CD4-positive, CD25-positive, alpha-beta regulatory T cell (primary cell): Measurements from ENCODE around the gene FMN2. TPM values are rescaled to one million over a fixed set of nuclear protein-coding genes. Genes with fewer than 3 reads are reported as not detected.

Experiments used
- ATAC-seq, 2 donors: fragments of 150-1000 bp; cut with Tn5 transposase; one replicate each; pipeline ENCODE4 v1.10.0; 2021; ENCODE audit warnings: low read depth in 2 of 2, moderate number of reproducible peaks in 2 of 2, moderate library complexity in 1 of 2
- DNase-seq, 3 donors: peaks; one replicate each; pipeline versions ENCODE4 v3.0.0 to v3.0.0-alpha.2; 2012 to 2022; ENCODE audit warnings: mixed read lengths in 1 of 3
- H3K27ac ChIP-seq: one replicate; pipeline ENCODE4 v1.7.0; 2013; ENCODE audit warnings: mild to moderate bottlenecking, low read length; ENCODE audit not compliant: insufficient read depth, poor library complexity, severe bottlenecking
- H3K27me3 ChIP-seq: one replicate; pipeline ENCODE4 v1.7.0; 2013; ENCODE audit warnings: low read length; ENCODE audit not compliant: control insufficient read depth, insufficient read depth
- H3K36me3 ChIP-seq: one replicate; pipeline ENCODE4 v1.7.0; 2013; ENCODE audit warnings: mild to moderate bottlenecking, low read length, moderate library complexity; ENCODE audit not compliant: control insufficient read depth, insufficient read depth
- H3K4me1 ChIP-seq: 2 replicates; pipeline ENCODE4 v1.7.0; 2013; ENCODE audit warnings: mild to moderate bottlenecking, low read length; ENCODE audit not compliant: insufficient read depth, control insufficient read depth, poor library complexity, severe bottlenecking
- H3K4me3 ChIP-seq: one replicate; pipeline ENCODE4 v1.7.0; 2013; ENCODE audit warnings: low read depth, mild to moderate bottlenecking, low read length, moderate library complexity
- H3K9me3 ChIP-seq, 2 experiments: 1 replicate in 1 of 2; 2 replicates in 1 of 2; pipeline ENCODE4 v1.7.0; 2013; ENCODE audit warnings: low read length in 2 of 2, mild to moderate bottlenecking in 1 of 2, moderate library complexity in 1 of 2; ENCODE audit not compliant: control insufficient read depth in 2 of 2
- H3K27ac Mint-ChIP-seq, 3 donors: one replicate each; pipeline ENCODE4 v1.8.0; 2020 to 2022; ENCODE audit warnings: mild to moderate bottlenecking in 3 of 3, mixed read lengths in 3 of 3, moderate library complexity in 2 of 3
- H3K27me3 Mint-ChIP-seq: one replicate; pipeline ENCODE4 v1.8.0; 2022; ENCODE audit warnings: mild to moderate bottlenecking, mixed read lengths
- H3K36me3 Mint-ChIP-seq: one replicate; pipeline ENCODE4 v1.8.0; 2020; ENCODE audit warnings: mixed read lengths
- H3K4me1 Mint-ChIP-seq, 4 donors: one replicate each; pipeline ENCODE4 v1.8.0; 2020 to 2022; ENCODE audit warnings: mixed read lengths in 4 of 4, mild to moderate bottlenecking in 1 of 4
- H3K4me3 Mint-ChIP-seq, 4 donors: one replicate each; pipeline ENCODE4 v1.8.0; 2020 to 2022; ENCODE audit warnings: mild to moderate bottlenecking in 4 of 4, mixed read lengths in 4 of 4, moderate library complexity in 3 of 4
- H3K9me3 Mint-ChIP-seq, 7 donors: one replicate each; pipeline ENCODE4 v1.8.0; 2020 to 2022; ENCODE audit warnings: mixed read lengths in 7 of 7, mild to moderate bottlenecking in 3 of 7, moderate library complexity in 2 of 7
- polyA plus RNA-seq, 4 donors: library from polyadenylated mRNA; unstranded; fragments of 300-500 nt; fragmentation: Illumina TruSeq; gene quantifications; one replicate each; pipeline ENCODE4 v1.2.3, GENCODE V29; 2021
- total RNA-seq: library from RNA; stranded (reverse); gene quantifications from one replicate; pipeline ENCODE4 v1.2.3, GENCODE V29; 2022

FMN2 gene
- total and polyA plus RNA-seq, 5 donors from 2014 or later: not detected

GRCh38 chr1:240352769-240353168 lies 261.1 kb downstream of the FMN2 start:
- H3K27me3 ChIP-seq: no peaks in the 10 kb centered on the region
- no peaks in the 10 kb centered on the region for H3K4me1 Mint-ChIP-seq
- H3K27me3 Mint-ChIP-seq: no peaks in the 10 kb centered on the region
- no peak overlapping the region for H3K27ac ChIP-seq
- DNase-seq (no peak), ATAC-seq (no peak)
- no peak overlapping the region for H3K4me3 ChIP-seq
- H3K4me1 ChIP-seq: no peaks in the 10 kb centered on the region
- peaks cover 0 to 27% (median 4%) of the 10 kb centered on the region in 7 donors for H3K9me3 Mint-ChIP-seq
- H3K36me3 Mint-ChIP-seq: no peaks in the 10 kb centered on the region
- no peak overlapping the region for H3K27ac Mint-ChIP-seq
- no peaks in the 10 kb centered on the region for H3K36me3 ChIP-seq
- H3K9me3 ChIP-seq: peaks cover 0 to 3% of the 10 kb centered on the region in 2 experiments
- no peak overlapping the region for H3K4me3 Mint-ChIP-seq

GRCh38 chr1:240356568-240356967 lies 264.9 kb downstream of the FMN2 start:
- Histone ChIP-seq H3K36me3 (no peaks in the 10 kb centered on the region), H3K9me3 (peaks cover 0 to 3% of the 10 kb centered on the region in 2 experiments), H3K4me1 (no peaks in the 10 kb centered on the region), H3K4me3 (no peak overlapping the region), H3K27ac (no peak overlapping the region), H3K27me3 (no peaks in the 10 kb centered on the region)
- ATAC-seq (no peak), DNase-seq (no peak)
- Mint-ChIP-seq H3K9me3 (peaks cover 2 to 29% (median 8%) of the 10 kb centered on the region in 7 donors), H3K27me3 (no peaks in the 10 kb centered on the region), H3K4me3 (no peak overlapping the region), H3K36me3 (no peaks in the 10 kb centered on the region), H3K4me1 (no peaks in the 10 kb centered on the region), H3K27ac (no peak overlapping the region)

- H3K27ac Mint-ChIP-seq: no peak overlapping the region
- no peaks in the 10 kb centered on the region for H3K9me3 ChIP-seq
- no peaks in the 10 kb centered on the region for H3K27me3 Mint-ChIP-seq
- H3K9me3 Mint-ChIP-seq: peaks cover 3 to 20% (median 8%) of the 10 kb centered on the region in 7 donors
- H3K27ac ChIP-seq: no peak overlapping the region
- H3K36me3 ChIP-seq: no peaks in the 10 kb centered on the region
- no peaks in the 10 kb centered on the region for H3K4me1 ChIP-seq
- H3K27me3 ChIP-seq: no peaks in the 10 kb centered on the region
- H3K4me3 Mint-ChIP-seq: no peak overlapping the region
- H3K4me1 Mint-ChIP-seq: no peaks in the 10 kb centered on the region
- DNase-seq: no peak
- no peaks in the 10 kb centered on the region for H3K36me3 Mint-ChIP-seq
- H3K4me3 ChIP-seq: no peak overlapping the region
- ATAC-seq: no peak
Observed at GRCh38 chr1:240362046-240362445, 270.4 kb downstream of the FMN2 start.

GRCh38 chr1:240362826-240363225 lies 271.1 kb downstream of the FMN2 start:
- DNase-seq (no peak), ATAC-seq (no peak)
- Mint-ChIP-seq H3K9me3 (peaks cover 3 to 17% (median 8%) of the 10 kb centered on the region in 7 donors), H3K27ac (no peak overlapping the region), H3K4me3 (no peak overlapping the region), H3K27me3 (no peaks in the 10 kb centered on the region), H3K4me1 (no peaks in the 10 kb centered on the region), H3K36me3 (no peaks in the 10 kb centered on the region)
- Histone ChIP-seq H3K4me1 (no peaks in the 10 kb centered on the region), H3K27me3 (no peaks in the 10 kb centered on the region), H3K4me3 (no peak overlapping the region), H3K27ac (no peak overlapping the region), H3K36me3 (no peaks in the 10 kb centered on the region), H3K9me3 (no peaks in the 10 kb centered on the region)

GRCh38 chr1:240363315-240363714 lies 271.6 kb downstream of the FMN2 start:
- H3K36me3 Mint-ChIP-seq: no peaks in the 10 kb centered on the region
- no peak for ATAC-seq

GRCh38 chr1:240363914-240364313 lies 272.2 kb downstream of the FMN2 start:
- Histone ChIP-seq H3K4me3 (no peak overlapping the region), H3K4me1 (no peaks in the 10 kb centered on the region), H3K27me3 (no peaks in the 10 kb centered on the region), H3K36me3 (no peaks in the 10 kb centered on the region), H3K27ac (no peak overlapping the region), H3K9me3 (no peaks in the 10 kb centered on the region)
- Mint-ChIP-seq H3K9me3 (peaks cover 3 to 17% (median 9%) of the 10 kb centered on the region in 7 donors), H3K4me1 (no peaks in the 10 kb centered on the region), H3K27ac (no peak overlapping the region), H3K4me3 (no peak overlapping the region), H3K27me3 (no peaks in the 10 kb centered on the region), H3K36me3 (no peaks in the 10 kb centered on the region)
- no peak for ATAC-seq
- no peak for DNase-seq

More at GRCh38 chr1:240363315-240363714, 271.6 kb downstream of the FMN2 start:
- Histone ChIP-seq H3K9me3 (no peaks in the 10 kb centered on the region), H3K4me1 (no peaks in the 10 kb centered on the region), H3K27ac (no peak overlapping the region), H3K27me3 (no peaks in the 10 kb centered on the region), H3K36me3 (no peaks in the 10 kb centered on the region), H3K4me3 (no peak overlapping the region)
- H3K9me3 Mint-ChIP-seq: peaks cover 3 to 17% (median 8%) of the 10 kb centered on the region in 7 donors
- H3K27ac Mint-ChIP-seq: no peak overlapping the region
- H3K27me3 Mint-ChIP-seq: no peaks in the 10 kb centered on the region
- H3K4me3 Mint-ChIP-seq: no peak overlapping the region
- DNase-seq: no peak
- H3K4me1 Mint-ChIP-seq: no peaks in the 10 kb centered on the region

GRCh38 chr1:240366636-240367035 lies 275.0 kb downstream of the FMN2 start:
- Histone ChIP-seq H3K36me3 (no peaks in the 10 kb centered on the region), H3K9me3 (no peaks in the 10 kb centered on the region), H3K4me3 (no peak overlapping the region), H3K27me3 (no peaks in the 10 kb centered on the region), H3K27ac (no peak overlapping the region), H3K4me1 (no peaks in the 10 kb centered on the region)
- DNase-seq (no peak), ATAC-seq (no peak)
- Mint-ChIP-seq H3K36me3 (no peaks in the 10 kb centered on the region), H3K27me3 (no peaks in the 10 kb centered on the region), H3K4me3 (no peak overlapping the region), H3K9me3 (peaks cover 0 to 18% (median 5%) of the 10 kb centered on the region in 7 donors), H3K4me1 (no peaks in the 10 kb centered on the region), H3K27ac (no peak overlapping the region)

GRCh38 chr1:240385551-240385950 lies 293.9 kb downstream of the FMN2 start:
- no peaks in the 10 kb centered on the region for H3K4me1 Mint-ChIP-seq
- H3K27me3 Mint-ChIP-seq: no peaks in the 10 kb centered on the region
- Histone ChIP-seq H3K9me3 (peaks cover 0 to 14% of the 10 kb centered on the region in 2 experiments), H3K4me3 (no peak overlapping the region), H3K27ac (no peak overlapping the region), H3K4me1 (no peaks in the 10 kb centered on the region), H3K27me3 (no peaks in the 10 kb centered on the region), H3K36me3 (no peaks in the 10 kb centered on the region)
- H3K4me3 Mint-ChIP-seq: no peak overlapping the region
- H3K9me3 Mint-ChIP-seq: peaks cover 0 to 17% (median 9%) of the 10 kb centered on the region in 7 donors
- no peaks in the 10 kb centered on the region for H3K36me3 Mint-ChIP-seq
- DNase-seq (no peak), ATAC-seq (no peak)
- H3K27ac Mint-ChIP-seq: no peak overlapping the region
